Upper lobe of left lung (tissue), 6 donors: ENCODE results near the gene TMEM51. TPM values are rescaled to one million over a fixed set of nuclear protein-coding genes. Genes with fewer than 3 reads are reported as not detected.

Experiments
- ATAC-seq, 2 donors: fragments of 200-7000 bp; cut with Tn5 transposase; one replicate each; pipeline ENCODE4 v1.9.1; 2022; ENCODE audit warnings: mild to moderate bottlenecking in 2 of 2, moderate library complexity in 2 of 2; ENCODE audit not compliant: low FRiP score in 2 of 2
- DNase-seq, 2 donors: peaks; one replicate each; pipeline ENCODE4 v3.0.0-alpha.2; 2019 to 2020
- H3K27ac ChIP-seq, 4 donors: fragments of 200-600 bp; sonication (generic); one replicate each; pipeline ENCODE4 v1.5.1; 2016 to 2019
- H3K27me3 ChIP-seq, 4 donors: fragments of 200-600 bp; sonication (generic); one replicate each; pipeline ENCODE4 v1.5.1; 2017 to 2019
- H3K36me3 ChIP-seq, 4 donors: fragments of 200-600 bp; sonication (generic); one replicate each; pipeline ENCODE4 v1.5.1; 2016 to 2019
- H3K4me1 ChIP-seq, 4 donors: fragments of 200-600 bp; sonication (generic); one replicate each; pipeline ENCODE4 v1.5.1; 2018 to 2019
- H3K4me3 ChIP-seq, 4 donors: fragments of 200-600 bp; sonication (generic); one replicate each; pipeline ENCODE4 v1.5.1; 2017 to 2019; ENCODE audit warnings: mild to moderate bottlenecking in 2 of 4, moderate library complexity in 1 of 4
- H3K9me3 ChIP-seq, 4 donors: fragments of 200-600 bp; sonication (generic); one replicate each; pipeline ENCODE4 v1.5.1; 2018 to 2019
- CTCF ChIP-seq, 6 experiments: fragments of 450-650 bp in 4 of 6; fragments of 200-600 bp in 2 of 6; sonication (generic) in 2 of 6; IDR thresholded peaks; one replicate each; pipeline ENCODE4 v1.5.1; 2016 to 2019; ENCODE audit warnings: antibody characterized with exemption in 6 of 6
- EP300 ChIP-seq, 4 donors: sonication (generic); formaldehyde crosslinking; IDR thresholded peaks; one replicate each; pipeline ENCODE4 v1.5.1; 2017; ENCODE audit warnings: antibody characterized with exemption in 4 of 4, control low read depth in 2 of 4
- POLR2A ChIP-seq, 4 donors: fragments of 450-650 bp; IDR thresholded peaks; one replicate each; pipeline ENCODE4 v1.5.1; 2016 to 2017; ENCODE audit warnings: antibody characterized with exemption in 4 of 4, mild to moderate bottlenecking in 2 of 4
- POLR2AphosphoS5 ChIP-seq, 2 donors: sonication (generic); formaldehyde crosslinking; IDR thresholded peaks; one replicate each; pipeline ENCODE4 v1.5.1; 2017; ENCODE audit warnings: antibody characterized with exemption in 2 of 2
- WGBS, 2 donors: methylation state at CpG; one replicate each; pipeline ENCODE4 v1.1.5; 2017 to 2018; 5-methylcytosine and 5-hydroxymethylcytosine counted together
- total RNA-seq, 6 donors: library from RNA; depleted of rRNA in 4 of 6; stranded (reverse); fragments of >200 nt in 4 of 6; gene quantifications; one replicate each; pipeline versions ENCODE4 v1.1.0 to v1.2.1, GENCODE V29; 2016 to 2021
- donor health status: DM: no; HTN: no; CAD: no; lungs with moderate emphysema.
- donor health status: DM: no; HTN: yes; CAD: no; lungs with severe emphysema.

Gene TMEM51
- total RNA-seq, 6 donors from 2014 or later, result 6.3 to 22.4 (median 14.6) TPM

DNA sequence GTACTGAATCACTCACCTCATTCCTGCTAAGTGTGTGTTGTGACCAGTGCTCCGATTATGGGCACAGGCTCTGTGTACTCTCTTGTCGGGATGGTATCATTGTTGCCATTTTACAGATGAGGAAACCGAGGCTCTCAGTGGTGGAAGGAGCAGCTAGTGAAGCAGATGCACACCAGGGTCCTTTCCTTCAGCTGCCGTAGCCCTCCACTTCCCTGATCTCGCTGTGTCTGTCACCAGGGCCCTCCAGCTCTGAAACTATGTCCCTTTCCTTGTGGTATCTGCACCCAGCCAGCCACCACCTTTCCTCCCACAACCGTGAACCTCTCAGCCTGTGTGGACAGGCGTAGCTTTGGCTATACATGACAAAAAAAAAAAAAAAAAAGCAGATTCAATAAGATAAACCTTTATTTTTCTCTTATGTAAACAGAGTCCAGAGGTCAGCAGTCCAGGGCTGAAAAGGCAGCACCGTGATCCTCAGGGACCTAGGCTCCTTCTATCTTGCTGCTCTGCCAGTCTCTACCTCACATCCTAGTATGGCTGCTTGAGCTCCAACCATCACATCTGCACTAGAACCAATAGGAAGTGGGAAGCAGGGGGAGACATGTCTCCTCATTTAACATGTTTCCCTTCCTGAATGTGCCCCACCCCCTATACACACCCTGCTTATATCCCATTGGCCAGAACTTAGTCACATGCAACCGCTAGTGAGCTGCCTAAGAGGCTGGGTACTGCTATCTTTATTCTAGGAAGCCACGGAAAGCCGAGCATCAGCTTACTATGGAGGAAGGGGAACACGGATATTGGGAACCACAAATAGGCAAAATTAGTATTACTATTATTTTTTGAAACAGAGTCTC is 44.3 kb downstream of the TMEM51 start:
- peaks cover 10 to 30% (median 17%) of the 10 kb centered on the region in 4 donors for H3K4me1 ChIP-seq

DNA sequence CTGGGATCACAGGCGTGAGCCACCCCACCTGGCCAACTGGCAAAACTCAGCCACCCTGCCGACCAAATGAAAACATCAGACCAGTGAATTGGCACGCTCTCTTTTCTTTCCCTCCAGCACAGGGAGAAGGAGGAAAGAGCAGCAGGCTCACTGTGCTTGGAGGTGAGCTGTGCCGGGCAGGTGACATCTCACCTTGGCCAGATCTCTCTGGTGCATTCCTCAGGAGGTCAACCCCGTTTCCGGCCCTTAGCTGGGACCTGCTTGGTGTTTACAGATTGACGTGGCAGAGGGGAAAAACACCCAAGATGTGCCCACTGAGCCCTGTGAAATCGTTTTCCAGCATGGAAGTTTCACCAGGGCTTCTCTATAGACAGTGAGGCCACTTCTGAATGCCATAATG is 45.1 kb downstream of the TMEM51 start:
- ATAC-seq (no peak), DNase-seq (no peak)
- Histone ChIP-seq H3K27me3 (no peaks in the 10 kb centered on the region), H3K9me3 (no peaks in the 10 kb centered on the region), H3K4me1 (peaks cover 10 to 30% (median 17%) of the 10 kb centered on the region in 4 donors), H3K4me3 (no peak overlapping the region), H3K27ac (no peak overlapping the region), H3K36me3 (peaks cover 0 to 3% (median 0%) of the 10 kb centered on the region in 4 donors)
- 92 to 94% methylated on average over 8 of the region's 8 CpGs for WGBS, 2 donors
- TF ChIP-seq CTCF (IDR thresholded peaks at IDR 0.05) (no peak), POLR2AphosphoS5 (IDR thresholded peaks at IDR 0.05) (no peak), EP300 (IDR thresholded peaks at IDR 0.05) (no peak), POLR2A (IDR thresholded peaks at IDR 0.05) (no peak)

More for the DNA sequence above, 44.3 kb downstream of the TMEM51 start:
- H3K36me3 ChIP-seq, result peaks cover 0 to 3% (median 0%) of the 10 kb centered on the region in 4 donors
- ATAC-seq, result no peak
- TF ChIP-seq EP300 (IDR thresholded peaks at IDR 0.05) (no peak), CTCF (IDR thresholded peaks at IDR 0.05) (no peak), POLR2AphosphoS5 (IDR thresholded peaks at IDR 0.05) (no peak), POLR2A (IDR thresholded peaks at IDR 0.05) (no peak)
- no peaks in the 10 kb centered on the region for H3K27me3 ChIP-seq
- no peak for DNase-seq
- H3K27ac ChIP-seq, result no peak overlapping the region
- no peaks in the 10 kb centered on the region for H3K9me3 ChIP-seq
- H3K4me3 ChIP-seq, result no peak overlapping the region
- WGBS, 2 donors, result 77 to 91% methylated on average over 12 of the region's 12 CpGs

GRCh38 chr1:15201221-15201620 is 47.7 kb downstream of the TMEM51 start:
- DNase-seq (no peak), ATAC-seq (no peak)
- H3K4me3 ChIP-seq, result no peak overlapping the region
- 52 to 61% methylated on average over 4 of the region's 4 CpGs for WGBS, 2 donors
- peaks cover 10 to 30% (median 18%) of the 10 kb centered on the region in 4 donors for H3K4me1 ChIP-seq
- no peaks in the 10 kb centered on the region for H3K9me3 ChIP-seq
- no peak overlapping the region for H3K27ac ChIP-seq
- peaks cover 0 to 3% (median 0%) of the 10 kb centered on the region in 4 donors for H3K36me3 ChIP-seq
- H3K27me3 ChIP-seq, result no peaks in the 10 kb centered on the region
- no peak for TF ChIP-seq POLR2A (IDR thresholded peaks at IDR 0.05)
- no peak for TF ChIP-seq POLR2AphosphoS5 (IDR thresholded peaks at IDR 0.05)
- TF ChIP-seq CTCF (IDR thresholded peaks at IDR 0.05), result no peak
- TF ChIP-seq EP300 (IDR thresholded peaks at IDR 0.05), result no peak

DNA sequence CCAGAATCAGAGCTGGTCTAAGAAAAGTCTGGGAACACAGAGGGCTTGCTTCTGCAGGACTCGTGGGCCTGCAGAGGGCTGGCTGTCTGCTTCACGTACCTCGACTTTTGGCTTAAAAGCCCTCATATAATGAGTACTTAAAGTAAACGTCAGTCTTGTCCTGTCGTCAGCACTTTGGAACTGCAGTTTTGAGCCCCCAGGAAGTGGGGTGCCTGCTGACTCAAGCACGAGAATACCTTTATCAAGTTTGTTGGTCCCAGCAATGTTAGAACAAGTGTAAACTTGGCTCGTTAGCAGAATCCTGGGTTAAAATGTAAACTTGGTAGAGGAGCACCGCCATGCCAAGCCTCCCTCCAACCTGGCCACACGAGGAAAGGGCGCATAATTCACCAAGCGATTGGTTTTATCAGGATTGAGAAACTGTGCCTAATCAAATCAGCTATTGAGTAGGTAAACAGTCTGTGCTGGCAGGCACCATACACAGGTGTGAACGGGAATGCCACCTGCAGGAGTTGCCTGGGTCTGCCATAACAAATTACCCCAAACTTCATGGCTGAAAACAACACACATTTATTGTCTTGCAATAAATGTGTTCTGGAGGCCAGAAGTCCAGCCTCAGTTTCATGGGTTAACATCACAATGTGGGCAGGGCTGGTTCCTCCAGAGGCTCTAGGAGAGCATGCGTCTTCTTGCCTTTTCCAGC is 48.5 kb downstream of the TMEM51 start:
- DNase-seq (no peak), ATAC-seq (no peak)
- Histone ChIP-seq H3K36me3 (peaks cover 0 to 3% (median 0%) of the 10 kb centered on the region in 4 donors), H3K4me3 (no peak overlapping the region), H3K27me3 (no peaks in the 10 kb centered on the region), H3K9me3 (no peaks in the 10 kb centered on the region), H3K4me1 (peaks cover 14 to 28% (median 21%) of the 10 kb centered on the region in 4 donors), H3K27ac (no peak overlapping the region)
- TF ChIP-seq CTCF (IDR thresholded peaks at IDR 0.05) (no peak), POLR2AphosphoS5 (IDR thresholded peaks at IDR 0.05) (no peak), POLR2A (IDR thresholded peaks at IDR 0.05) (no peak), EP300 (IDR thresholded peaks at IDR 0.05) (no peak)
- 75 to 78% methylated on average over 13 of the region's 13 CpGs for WGBS, 2 donors
